NCI-H1930 (cell line): Measurements from ENCODE around the gene USP7.

Experiments
- DNase-seq, 2 experiments: peaks; one replicate each; lab custom pipeline; 2025; lab: John Stamatoyannopoulos, UW

The USP7 gene

DNA sequence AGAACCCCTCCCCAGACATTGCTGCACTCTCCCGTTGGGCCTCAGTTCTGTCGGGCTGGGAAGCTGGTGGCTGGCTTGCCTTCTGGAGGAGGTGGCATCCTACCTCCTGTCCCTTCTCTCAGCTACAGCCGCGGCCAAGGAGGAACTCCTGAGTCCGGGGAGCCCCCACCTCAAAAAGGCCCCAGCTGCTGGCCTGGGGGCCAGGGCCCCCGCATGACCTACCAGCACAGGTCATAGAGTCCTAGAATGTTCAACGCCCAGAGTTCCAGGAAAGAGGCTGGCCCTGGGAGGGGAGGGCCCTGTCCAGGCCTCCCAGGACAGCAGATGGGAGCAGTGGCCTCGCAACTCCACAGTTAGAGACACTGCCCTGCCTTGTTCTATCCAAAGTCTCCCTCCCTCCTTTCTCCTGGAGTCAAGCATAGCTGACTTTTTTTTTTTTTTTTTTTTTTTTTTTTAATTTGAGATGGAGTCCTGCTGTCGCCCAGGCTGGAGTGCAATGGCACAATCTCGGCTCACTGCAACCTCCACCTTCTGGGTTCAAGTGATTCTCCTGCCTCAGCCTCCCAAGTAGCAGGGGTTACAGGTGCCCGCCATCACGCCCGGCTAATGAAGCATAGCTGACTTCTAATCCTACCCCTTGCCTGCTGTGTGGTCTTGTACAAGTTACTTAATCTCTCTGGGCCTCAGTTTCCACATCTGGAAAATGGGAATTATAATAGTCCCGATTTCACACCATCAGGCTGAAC, 102.0 kb downstream of the USP7 start:
- no peak for DNase-seq

- DNase-seq: no peak
These were observed 103.5 kb downstream of the USP7 start for GRCh38 chr16:8859913-8860881.

- no peak for DNase-seq
These were observed 104.5 kb downstream of the USP7 start for GRCh38 chr16:8858994-8859912.

GRCh38 chr16:8855972-8856371, 107.7 kb downstream of the USP7 start:
- DNase-seq: no peak

GRCh38 chr16:8855051-8855786, 108.5 kb downstream of the USP7 start:
- DNase-seq: no peak

- DNase-seq: no peak
These were observed 109.3 kb downstream of the USP7 start for GRCh38 chr16:8854298-8854948.

DNA sequence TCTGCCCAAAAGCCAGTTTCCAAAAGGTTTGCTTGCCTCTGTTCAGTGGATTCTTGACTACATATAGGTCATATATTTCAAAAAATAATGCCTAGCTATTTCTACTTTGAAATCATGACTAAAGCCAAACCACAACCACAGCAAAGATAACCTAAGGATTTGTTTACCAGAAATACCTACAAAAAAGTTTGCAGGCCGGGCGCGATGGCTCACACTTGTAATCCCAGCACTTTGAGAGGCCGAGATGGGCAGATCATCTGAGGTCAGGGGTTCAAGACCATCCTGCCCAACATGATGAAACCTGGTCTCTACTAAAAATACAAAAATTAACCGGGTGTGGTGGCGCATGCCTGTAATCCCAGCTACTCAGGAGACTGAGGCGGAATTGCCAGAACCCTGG, 110.1 kb downstream of the USP7 start:
- no peak for DNase-seq

DNA sequence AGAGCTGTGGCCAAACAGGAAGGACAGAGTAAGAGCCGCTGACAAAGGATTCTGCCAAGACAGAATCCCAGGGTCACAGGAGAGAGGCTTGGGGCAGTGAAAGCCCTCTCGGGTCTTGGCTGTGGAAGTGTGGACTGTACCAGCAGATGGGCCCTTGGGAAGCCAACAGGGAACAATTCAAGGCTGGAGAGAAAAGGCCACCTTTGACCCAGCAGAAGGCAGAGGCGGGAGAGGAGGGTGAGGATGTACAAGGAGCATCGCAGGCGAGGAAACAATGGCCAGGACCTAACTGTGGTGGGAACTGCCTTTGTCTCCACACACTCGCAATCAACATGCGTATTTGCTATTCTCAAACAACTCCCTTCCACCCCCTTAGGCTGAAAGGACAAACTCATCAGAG, 110.6 kb downstream of the USP7 start:
- DNase-seq: no peak

DNA sequence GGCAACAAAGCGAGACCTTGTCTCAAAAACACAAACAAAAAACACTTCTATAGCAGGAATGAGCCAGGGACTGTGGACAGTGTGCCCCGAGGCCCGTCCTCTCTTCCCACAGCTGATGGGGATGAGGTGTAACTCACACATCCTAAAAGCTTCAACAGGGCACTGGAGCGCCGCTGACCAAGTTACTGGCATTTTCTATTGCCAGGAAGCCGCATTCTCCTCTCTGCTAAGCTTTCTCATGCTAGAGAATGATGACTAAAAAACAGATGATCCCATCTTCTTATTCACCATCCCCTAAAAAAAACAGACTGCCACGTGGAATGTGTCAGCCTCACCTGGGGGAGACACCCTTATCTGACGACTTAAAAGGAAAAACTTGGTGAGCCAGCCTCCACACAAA, 111.2 kb downstream of the USP7 start:
- no peak for DNase-seq

- no peak for DNase-seq
These were observed 111.8 kb downstream of the USP7 start for GRCh38 chr16:8851761-8852403.

- DNase-seq: no peak
These were observed 113.3 kb downstream of the USP7 start for GRCh38 chr16:8850279-8850885.

- DNase-seq: no peak
These were observed 114.2 kb downstream of the USP7 start for GRCh38 chr16:8849411-8850011.

DNA sequence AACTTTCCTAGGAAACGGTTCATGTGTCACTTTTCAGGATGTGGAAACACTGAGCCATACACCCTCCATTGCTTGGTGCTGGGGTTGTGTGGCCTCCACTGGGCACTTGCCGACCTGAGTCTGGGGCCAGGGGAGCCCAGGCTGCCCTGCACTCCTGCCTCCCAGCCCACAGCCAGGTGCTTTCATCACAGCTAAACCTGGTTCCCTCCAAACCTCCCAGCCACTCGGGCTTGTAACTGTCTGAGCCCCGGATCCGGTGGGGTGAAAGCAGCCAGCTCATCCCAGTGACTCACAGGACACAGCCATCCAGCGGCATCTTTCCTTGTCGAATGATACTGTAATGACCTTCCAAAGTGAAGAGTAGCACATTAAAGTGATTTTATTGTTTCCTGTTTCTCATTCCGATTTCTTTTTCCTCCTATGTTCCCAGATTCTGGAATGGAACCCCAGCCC, 114.7 kb downstream of the USP7 start:
- no peak for DNase-seq

DNA sequence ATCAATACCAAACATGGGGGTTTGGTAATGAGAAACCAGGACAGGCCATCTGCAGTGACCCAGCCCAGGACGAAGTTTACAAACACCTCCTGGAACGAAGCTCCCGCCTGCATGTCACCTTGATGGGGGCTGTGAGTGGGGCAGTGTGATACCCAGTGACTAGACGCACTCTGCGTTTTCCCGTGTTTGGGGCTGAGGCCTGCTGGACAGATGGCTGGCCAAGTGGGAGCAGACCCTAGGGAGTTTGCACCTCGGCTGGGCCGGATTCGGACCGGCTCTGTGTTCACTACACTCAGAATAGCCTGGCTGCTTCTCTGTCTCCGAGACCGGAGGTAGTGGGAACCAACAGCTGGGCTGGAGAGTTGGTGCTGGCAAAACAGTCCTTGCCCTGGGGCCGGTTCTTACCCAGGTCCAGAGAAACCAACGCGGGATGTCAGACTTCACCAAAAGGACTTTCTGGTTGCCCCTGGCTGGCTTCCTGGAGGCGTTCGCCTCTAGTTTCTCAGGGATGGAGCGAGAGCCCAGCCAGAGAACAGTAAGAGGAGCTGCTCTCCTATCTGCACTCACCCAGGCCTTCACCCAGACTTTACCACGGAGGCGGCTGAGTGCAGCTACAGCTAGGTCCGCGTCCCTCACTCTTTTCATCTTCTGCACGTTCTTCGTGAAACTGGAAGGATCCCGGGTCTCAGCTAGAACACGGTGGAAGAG, 115.3 kb downstream of the USP7 start:
- no peak for DNase-seq

- DNase-seq: no peak
These were observed 116.1 kb downstream of the USP7 start for GRCh38 chr16:8847623-8848022.

DNA sequence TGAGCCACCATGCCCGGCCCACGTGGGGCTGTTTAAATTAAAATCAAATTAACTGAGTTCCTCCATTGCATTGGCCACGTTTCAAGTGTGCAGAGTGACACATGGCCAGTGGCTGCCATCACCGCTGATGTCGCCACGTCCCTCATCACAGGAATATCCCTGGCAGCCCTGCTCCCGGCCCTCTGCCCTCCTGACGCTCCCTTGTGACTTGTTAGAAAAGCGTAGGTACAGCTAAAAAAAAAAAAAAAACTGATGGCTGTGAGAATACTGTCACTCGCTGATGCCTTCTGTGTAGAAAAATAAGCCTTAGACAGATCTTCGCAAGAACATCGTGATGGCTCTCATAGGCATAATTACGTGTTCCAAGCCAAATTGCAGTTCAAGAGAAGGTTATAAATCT, 116.6 kb downstream of the USP7 start:
- no peak for DNase-seq

- DNase-seq: no peak
These were observed 117.2 kb downstream of the USP7 start for GRCh38 chr16:8846401-8846932.

GRCh38 chr16:8845699-8846298, 117.9 kb downstream of the USP7 start:
- no peak for DNase-seq
